NK-92 (cell line): ENCODE measurements around the gene DCXR.
"Not testable (repeated sequence)": the region's sequence is repeated elsewhere in the genome, so short reads cannot be mapped to it uniquely, and the experiment has no call there.

Experiments
- DNase-seq: peaks from one replicate; lab custom pipeline; 2025; ENCODE audit not compliant: unreplicated experiment; lab: John Stamatoyannopoulos, UW

The DCXR gene

GRCh38 chr17:82039695-82040299 is 2.3 kb upstream of the DCXR start:
- DNase-seq = no peak

GRCh38 chr17:82038796-82039409 is 1.4 kb upstream of the DCXR start:
- DNase-seq = not testable (repeated sequence)

- DNase-seq = no peak
These were observed 345 bp upstream of the DCXR start for GRCh38 chr17:82037889-82038195.

- DNase-seq = no peak
These were observed 834 bp downstream of the DCXR start for GRCh38 chr17:82036634-82037091.

GRCh38 chr17:82035956-82036633 is 1.4 kb downstream of the DCXR start:
- no peak for DNase-seq

- no peak for DNase-seq
These were observed 2.0 kb downstream of the DCXR start for GRCh38 chr17:82035488-82035887.

- no peak for DNase-seq
These were observed 3.0 kb downstream of the DCXR start for GRCh38 chr17:82034371-82035011.

- no peak for DNase-seq
These were observed 4.0 kb downstream of the DCXR start for GRCh38 chr17:82033359-82034085.

GRCh38 chr17:82031885-82032627 is 5.4 kb downstream of the DCXR start:
- DNase-seq = no peak

GRCh38 chr17:82031303-82031884 is 6.1 kb downstream of the DCXR start, which contains the start of gene RAC3:
TSS of gene RAC3 (plus strand) at chr17:82031678. CDS start at chr17:82031762, 84 bp downstream.
- DNase-seq = no peak

- DNase-seq = no peak
These were observed 6.8 kb downstream of the DCXR start for GRCh38 chr17:82030470-82031302.

- DNase-seq = no peak
These were observed 7.5 kb downstream of the DCXR start for GRCh38 chr17:82029990-82030469.

GRCh38 chr17:82029391-82029790 is 8.1 kb downstream of the DCXR start:
- no peak for DNase-seq

- DNase-seq = no peak
These were observed 8.5 kb downstream of the DCXR start for GRCh38 chr17:82028966-82029365.

GRCh38 chr17:82028246-82028645 is 9.3 kb downstream of the DCXR start:
- no peak for DNase-seq

- no peak for DNase-seq
These were observed 11.9 kb downstream of the DCXR start for GRCh38 chr17:82025401-82026107.

GRCh38 chr17:82024859-82025258 is 12.6 kb downstream of the DCXR start:
- DNase-seq = no peak

- DNase-seq = no peak
These were observed 13.9 kb downstream of the DCXR start for GRCh38 chr17:82023447-82024241.
